Measurements from ENCODE around the gene GINS2.

GINS2 gene

GRCh38 chr16:85688586-85689284, at the start of gene GINS2:
GINS2 (minus strand) TSS chr16:85688954; CDS start chr16:85688898, 56 bp downstream.
- H3K27ac ChIP-seq = peak within 1 kb of the TSS in 9 of 11 experiments; percentile 56 to 91 (median 83); a peak in 18 of 22 replicates
- H3K4me3 ChIP-seq = peak within 1 kb of the TSS; percentile 72 to 94 (median 80)
- no peaks in the 10 kb centered on the region for H3K27me3 ChIP-seq
- TF ChIP-seq Cebpa-rat (IDR thresholded peaks at IDR 0.05) = no peak
- peak within 1 kb of the TSS; percentile 64 to 90 (median 83) for H3K9ac ChIP-seq
- H4K20me1 ChIP-seq = peaks cover 0 to 40% (median 31%) of the 10 kb centered on the region in 11 experiments; a peak in 13 of 22 replicates
- H3K4me1 ChIP-seq = peaks cover 19 to 46% (median 41%) of the 10 kb centered on the region in 10 experiments; a peak in 19 of 20 replicates
- peaks cover 0 to 29% (median 18%) of the 10 kb centered on the region in 11 experiments; a peak in 10 of 22 replicates for H3K36me3 ChIP-seq
- H3K4me2 ChIP-seq = peak within 1 kb of the TSS; percentile 86 to 99 (median 94)
- H3K9me3 ChIP-seq (replicated peaks in 1 of 11) = no peaks in the 10 kb centered on the region

GRCh38 chr16:85736921-85737320, 48.2 kb upstream of the GINS2 start:
- no peak overlapping the region for H3K4me3 ChIP-seq
- TF ChIP-seq Cebpa-rat (IDR thresholded peaks at IDR 0.05) = no peak
- no peaks in the 10 kb centered on the region for H3K9me3 ChIP-seq (replicated peaks in 1 of 11)
- peak overlapping the region in 9 of 11 experiments; percentile 75 to 95 (median 82); a peak in 13 of 22 replicates for H3K4me2 ChIP-seq
- H3K27me3 ChIP-seq = peaks cover 0 to 13% (median 0%) of the 10 kb centered on the region in 11 experiments; a peak in 3 of 22 replicates
- H3K36me3 ChIP-seq = peaks cover 0 to 19% (median 0%) of the 10 kb centered on the region in 11 experiments; a peak in 3 of 22 replicates
- H3K9ac ChIP-seq = no peak overlapping the region
- H3K27ac ChIP-seq = no peak overlapping the region
- H3K4me1 ChIP-seq = peaks cover 37 to 72% (median 56%) of the 10 kb centered on the region in 10 experiments
- peaks cover 0 to 31% (median 13%) of the 10 kb centered on the region in 11 experiments; a peak in 11 of 22 replicates for H4K20me1 ChIP-seq

GRCh38 chr16:85735946-85736345, 47.2 kb upstream of the GINS2 start:
- peaks cover 37 to 77% (median 63%) of the 10 kb centered on the region in 10 experiments for H3K4me1 ChIP-seq
- H3K27ac ChIP-seq = no peak overlapping the region
- H3K9ac ChIP-seq = 0 out of 22 replicates have a peak overlapping the region, but pooled peaks of 1 of the 11 experiments have one; percentile 16
- H3K4me3 ChIP-seq = no peak overlapping the region
- H4K20me1 ChIP-seq = peaks cover 0 to 31% (median 13%) of the 10 kb centered on the region in 11 experiments; a peak in 11 of 22 replicates
- peak overlapping the region; percentile 73 to 95 (median 80); a peak in 21 of 22 replicates for H3K4me2 ChIP-seq
- no peaks in the 10 kb centered on the region for H3K9me3 ChIP-seq (replicated peaks in 1 of 11)
- H3K36me3 ChIP-seq = peaks cover 0 to 11% (median 0%) of the 10 kb centered on the region in 11 experiments; a peak in 3 of 22 replicates
- no peak for TF ChIP-seq Cebpa-rat (IDR thresholded peaks at IDR 0.05)
- H3K27me3 ChIP-seq = peaks cover 0 to 13% (median 0%) of the 10 kb centered on the region in 11 experiments; a peak in 3 of 22 replicates

GRCh38 chr16:85735225-85735635, 46.5 kb upstream of the GINS2 start:
- peak overlapping the region in 9 of 11 experiments; percentile 13 to 83 (median 72); a peak in 15 of 22 replicates for H3K27ac ChIP-seq
- H3K4me3 ChIP-seq = peak overlapping the region in 5 of 10 experiments; percentile 2 to 39 (median 13); a peak in 5 of 20 replicates
- H3K9me3 ChIP-seq (replicated peaks in 1 of 11) = no peaks in the 10 kb centered on the region
- peaks cover 0 to 5% (median 0%) of the 10 kb centered on the region in 11 experiments; a peak in 1 of 22 replicates for H3K36me3 ChIP-seq
- H3K4me1 ChIP-seq = peaks cover 40 to 83% (median 70%) of the 10 kb centered on the region in 10 experiments
- H3K9ac ChIP-seq = peak overlapping the region in 8 of 11 experiments; percentile 2 to 53 (median 37); a peak in 12 of 22 replicates
- no peak for TF ChIP-seq Cebpa-rat (IDR thresholded peaks at IDR 0.05)
- peaks cover 0 to 13% (median 0%) of the 10 kb centered on the region in 11 experiments; a peak in 3 of 22 replicates for H3K27me3 ChIP-seq
- peak overlapping the region; percentile 73 to 95 (median 80) for H3K4me2 ChIP-seq
- H4K20me1 ChIP-seq = peaks cover 0 to 31% (median 13%) of the 10 kb centered on the region in 11 experiments; a peak in 11 of 22 replicates

- peaks cover 0 to 13% (median 0%) of the 10 kb centered on the region in 11 experiments; a peak in 3 of 22 replicates for H3K27me3 ChIP-seq
- H3K9ac ChIP-seq = peak overlapping the region in 8 of 11 experiments; percentile 2 to 53 (median 41); a peak in 13 of 22 replicates
- H3K36me3 ChIP-seq = peaks cover 0 to 5% (median 0%) of the 10 kb centered on the region in 11 experiments; a peak in 1 of 22 replicates
- no peak for TF ChIP-seq Cebpa-rat (IDR thresholded peaks at IDR 0.05)
- H3K9me3 ChIP-seq (replicated peaks in 1 of 11) = no peaks in the 10 kb centered on the region
- peaks cover 48 to 91% (median 78%) of the 10 kb centered on the region in 10 experiments for H3K4me1 ChIP-seq
- H3K4me2 ChIP-seq = peak overlapping the region; percentile 73 to 95 (median 80)
- peak overlapping the region in 9 of 11 experiments; percentile 65 to 83 (median 72); a peak in 18 of 22 replicates for H3K27ac ChIP-seq
- peaks cover 0 to 31% (median 13%) of the 10 kb centered on the region in 11 experiments; a peak in 11 of 22 replicates for H4K20me1 ChIP-seq
- peak overlapping the region in 5 of 10 experiments; percentile 2 to 39 (median 13); a peak in 4 of 20 replicates for H3K4me3 ChIP-seq
Observed at GRCh38 chr16:85734311-85735017, 45.7 kb upstream of the GINS2 start.

- H3K27ac ChIP-seq = peak overlapping the region in 9 of 11 experiments; percentile 65 to 83 (median 72); a peak in 18 of 22 replicates
- peaks cover 54 to 93% (median 85%) of the 10 kb centered on the region in 10 experiments for H3K4me1 ChIP-seq
- H3K27me3 ChIP-seq = peaks cover 0 to 13% (median 0%) of the 10 kb centered on the region in 11 experiments; a peak in 3 of 22 replicates
- H3K4me2 ChIP-seq = peak overlapping the region; percentile 73 to 95 (median 80); a peak in 21 of 22 replicates
- H3K9ac ChIP-seq = peak overlapping the region in 9 of 11 experiments; percentile 21 to 57 (median 47); a peak in 15 of 22 replicates
- H3K36me3 ChIP-seq = peaks cover 0 to 5% (median 0%) of the 10 kb centered on the region in 11 experiments; a peak in 1 of 22 replicates
- no peak overlapping the region for H3K4me3 ChIP-seq
- peaks cover 0 to 29% (median 13%) of the 10 kb centered on the region in 11 experiments; a peak in 11 of 22 replicates for H4K20me1 ChIP-seq
- no peak for TF ChIP-seq Cebpa-rat (IDR thresholded peaks at IDR 0.05)
- no peaks in the 10 kb centered on the region for H3K9me3 ChIP-seq (replicated peaks in 1 of 11)
Observed at GRCh38 chr16:85733839-85734170, 45.1 kb upstream of the GINS2 start.

- no peak overlapping the region for H3K4me3 ChIP-seq
Observed at GRCh38 chr16:85733155-85733838, 44.5 kb upstream of the GINS2 start.

More at GRCh38 chr16:85733155-85733838, 44.5 kb upstream of the GINS2 start:
- Histone ChIP-seq H3K36me3 (peaks cover 0 to 5% (median 0%) of the 10 kb centered on the region in 11 experiments; a peak in 1 of 22 replicates), H3K27me3 (peaks cover 0 to 13% (median 0%) of the 10 kb centered on the region in 11 experiments; a peak in 3 of 22 replicates), H3K27ac (peak overlapping the region in 10 of 11 experiments; percentile 14 to 83 (median 72); a peak in 18 of 22 replicates), H4K20me1 (peaks cover 0 to 29% (median 13%) of the 10 kb centered on the region in 11 experiments; a peak in 11 of 22 replicates), H3K9me3 (replicated peaks in 1 of 11) (no peaks in the 10 kb centered on the region), H3K9ac (peak overlapping the region in 9 of 11 experiments; percentile 22 to 57 (median 47); a peak in 15 of 22 replicates), H3K4me1 (peaks cover 56 to 95% (median 90%) of the 10 kb centered on the region in 10 experiments), H3K4me2 (peak overlapping the region; percentile 73 to 95 (median 80))
- peak in 9 of 11 experiments; percentile 57 to 91 (median 86); a peak in 16 of 22 replicates for TF ChIP-seq Cebpa-rat (IDR thresholded peaks at IDR 0.05)

All from BLaER1 treated with 17β-estradiol and CSF1 and Interleukin-3, amounts not matched to agents 10 nM and 100 nM (cell line).